ENCODE measurements around the gene BIN1.
A peak's percentile ranks its signal among the peaks of the same experiment; 100 is the strongest.

The BIN1 gene

DNA sequence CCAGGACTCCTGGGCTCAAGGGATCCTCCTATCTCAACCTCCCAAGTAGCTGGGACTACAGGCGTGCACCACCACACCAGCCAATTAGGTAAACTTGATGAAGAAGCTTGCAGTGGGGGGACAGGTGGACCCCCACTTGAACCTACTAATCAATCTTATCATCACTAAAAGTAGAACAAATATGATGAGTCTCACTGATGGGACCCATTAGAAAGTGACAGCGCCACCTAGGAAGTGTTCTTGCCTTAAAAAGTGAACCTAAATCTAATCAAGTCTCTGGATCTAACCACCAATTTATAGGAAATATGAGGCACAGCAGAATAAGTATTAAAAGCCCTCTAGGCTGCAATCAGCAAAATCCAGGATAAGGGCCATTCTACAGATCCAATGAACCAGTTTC is 79.2 kb downstream of the BIN1 start:
- DNase-seq (ENCODE audit: low read depth in 2 of 2): no peak

DNA sequence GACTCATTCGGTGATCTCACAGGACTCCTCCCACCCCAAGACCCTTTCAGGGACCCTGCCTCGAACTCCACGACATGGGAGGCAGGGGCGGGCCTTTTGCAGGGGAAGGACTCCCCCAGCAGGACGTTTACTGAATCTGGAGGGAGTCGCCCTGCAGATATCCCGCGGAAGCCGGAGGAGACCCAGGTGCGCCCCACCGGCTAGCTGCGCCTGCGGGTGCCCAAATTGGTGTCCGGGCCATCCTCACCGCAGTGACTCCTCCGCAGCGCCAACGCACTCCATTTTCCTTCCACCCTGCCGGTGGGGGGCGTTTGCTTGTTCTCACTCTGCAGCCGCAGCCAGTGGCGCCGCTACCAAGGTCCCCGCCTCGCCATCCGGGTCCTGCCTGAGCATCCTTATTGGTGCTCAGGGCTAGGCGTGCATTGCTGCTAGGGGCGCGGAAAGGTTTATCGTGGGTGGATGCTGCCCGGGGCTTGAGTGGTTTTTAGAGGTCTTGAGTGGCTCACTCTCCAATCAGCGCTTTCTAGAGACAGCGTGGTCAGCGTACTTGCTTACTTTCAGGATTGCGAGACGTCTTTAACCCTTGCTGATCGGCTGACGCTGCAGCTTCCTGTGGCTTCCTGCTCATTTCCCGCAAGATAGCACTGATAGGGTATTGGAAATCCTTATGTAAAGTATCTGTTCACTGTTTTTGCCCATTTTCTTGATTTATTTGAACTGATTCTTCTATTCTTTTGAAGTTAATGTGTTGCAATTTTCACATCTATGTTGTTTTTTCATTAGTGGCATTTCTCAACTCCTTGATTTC is 81.4 kb downstream of the BIN1 start:
- peak; percentile 47 to 48 for DNase-seq (ENCODE audit: low read depth in 2 of 2)

DNA sequence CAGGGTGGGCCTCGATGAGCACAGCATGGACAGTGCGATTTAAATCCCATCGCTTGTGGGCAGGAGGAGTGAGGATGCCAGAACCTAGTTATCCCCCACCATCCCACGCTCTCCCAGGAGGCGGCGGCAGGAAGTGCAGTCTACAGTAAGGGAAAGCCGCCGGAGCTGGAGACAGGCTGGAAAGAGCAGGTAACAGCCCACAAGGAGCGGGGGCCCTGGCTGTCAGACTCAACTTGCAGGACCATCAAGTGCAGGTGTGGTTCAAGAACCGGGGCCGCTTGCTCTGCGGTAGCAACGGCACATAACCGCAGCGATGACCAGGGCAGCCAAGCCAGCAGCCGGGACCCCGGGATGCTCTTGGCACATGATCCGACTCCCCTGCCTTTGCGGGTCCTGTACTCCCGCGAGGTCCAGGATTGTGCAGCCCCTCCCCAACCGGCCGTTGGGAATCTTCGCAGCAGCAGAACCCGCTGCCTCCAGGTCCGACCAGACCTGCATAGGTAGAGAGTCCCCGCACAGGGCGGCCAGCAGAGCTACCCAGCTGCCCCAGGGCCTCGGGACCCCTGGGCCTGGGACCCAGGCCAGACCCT is 82.1 kb downstream of the BIN1 start:
- no peak for DNase-seq (ENCODE audit: low read depth in 2 of 2)

- DNase-seq (ENCODE audit: low read depth in 2 of 2): no peak
These were observed 83.5 kb downstream of the BIN1 start for GRCh38 chr2:127023504-127023903.

GRCh38 chr2:127022817-127023216 is 84.1 kb downstream of the BIN1 start:
- DNase-seq (ENCODE audit: low read depth in 2 of 2): no peak

DNA sequence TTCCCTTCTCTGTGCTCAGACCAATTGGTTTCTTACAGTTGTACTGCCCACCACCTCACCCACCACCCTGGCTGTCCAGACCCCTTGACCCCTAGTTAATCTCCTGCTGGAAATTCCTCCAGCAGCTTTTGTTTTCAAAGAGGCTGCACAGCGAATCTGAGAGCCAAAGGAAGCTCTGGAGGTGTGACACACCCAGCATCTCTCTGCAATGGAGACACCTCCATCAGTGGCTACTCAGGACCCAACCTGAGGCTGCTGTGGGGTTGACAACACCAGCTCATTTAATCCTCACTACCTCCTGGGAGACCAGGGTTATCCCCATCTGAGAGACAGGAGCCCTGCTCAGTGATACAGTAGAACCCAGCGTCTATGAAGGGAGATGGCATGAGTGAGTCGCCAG is 86.4 kb downstream of the BIN1 start:
- no peak for DNase-seq (ENCODE audit: low read depth in 2 of 2)

DNA sequence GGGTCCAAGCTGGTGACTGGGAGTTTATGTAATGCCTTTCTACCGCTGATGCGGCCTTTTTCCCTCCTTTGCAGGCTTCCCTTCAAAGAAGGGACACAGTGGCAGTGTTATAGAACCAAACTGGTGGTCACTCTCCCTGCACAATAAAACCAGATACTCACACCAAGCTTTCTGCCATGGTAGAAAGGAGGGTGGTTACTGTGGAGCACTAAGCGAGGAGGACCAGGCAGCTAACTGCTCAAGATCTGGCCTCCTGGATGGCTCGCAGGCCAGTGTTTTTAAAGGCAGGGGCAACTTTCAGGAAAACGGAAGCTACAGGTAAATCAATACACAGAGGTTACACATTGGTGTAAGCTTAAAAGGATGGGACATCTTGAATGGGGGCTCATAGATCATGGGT is 89.4 kb downstream of the BIN1 start:
- no peak for DNase-seq (ENCODE audit: low read depth in 2 of 2)

DNA sequence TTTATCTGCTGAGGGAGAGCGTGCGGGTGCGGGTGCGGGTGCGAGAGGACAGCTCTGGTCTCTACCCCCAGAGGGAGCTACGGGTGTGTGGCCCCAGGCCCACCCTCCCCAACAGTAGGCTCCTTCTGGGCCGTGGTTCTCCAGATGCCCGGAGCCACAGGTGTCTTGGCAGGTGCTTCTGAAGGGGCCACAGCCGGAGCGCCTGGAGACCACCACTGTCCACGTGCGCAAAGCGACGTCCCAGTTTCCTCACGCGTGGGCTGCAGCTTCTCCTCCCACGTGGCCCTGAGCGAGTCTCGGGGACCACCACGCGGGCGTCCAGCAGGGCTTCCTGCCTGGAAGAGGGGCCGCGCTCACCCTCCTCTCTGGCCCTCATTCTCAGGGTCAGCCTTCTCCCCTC is 90.6 kb downstream of the BIN1 start:
- DNase-seq (ENCODE audit: low read depth in 2 of 2): no peak

DNA sequence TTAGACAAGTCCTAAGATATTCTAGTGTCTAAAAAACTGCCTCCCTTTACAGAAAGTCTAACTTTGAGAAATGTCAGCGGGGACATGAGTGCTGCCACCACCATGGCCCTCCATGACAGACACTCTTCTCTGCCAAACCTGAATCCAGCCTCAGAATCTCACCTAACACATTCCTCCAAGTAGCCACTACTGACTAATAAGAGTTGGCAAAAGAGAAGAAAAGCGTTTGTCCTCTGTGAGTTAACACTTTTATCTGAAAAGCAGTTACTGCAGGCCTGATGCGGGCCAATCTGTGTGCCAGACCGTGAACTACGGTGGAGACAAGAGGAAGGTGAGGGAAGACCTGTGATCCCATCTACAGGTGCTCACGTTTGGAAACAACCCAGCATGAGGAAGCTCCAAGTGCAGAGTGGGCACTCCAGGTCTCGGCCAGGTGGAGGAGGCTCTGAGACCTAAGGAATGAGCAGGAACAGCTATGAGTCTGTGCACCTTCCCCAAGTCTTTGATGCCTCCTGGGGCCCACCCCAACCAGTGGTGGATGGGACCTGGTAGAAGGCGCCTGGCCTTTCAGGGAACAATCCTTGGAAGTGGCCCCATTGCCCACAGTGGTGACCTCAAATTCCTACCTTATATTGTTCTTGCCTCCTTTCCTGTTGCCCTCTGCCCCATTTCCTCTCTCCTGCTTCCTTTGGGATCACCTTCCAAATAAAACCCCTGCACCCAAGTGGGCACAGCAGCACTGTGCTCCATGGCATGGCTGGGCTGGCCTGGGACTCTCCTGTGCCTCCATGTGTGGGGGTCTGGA is 91.6 kb downstream of the BIN1 start:
- no peak for DNase-seq (ENCODE audit: low read depth in 2 of 2)

- DNase-seq (ENCODE audit: low read depth in 2 of 2): no peak
These were observed 92.3 kb downstream of the BIN1 start for GRCh38 chr2:127014630-127015029.

- DNase-seq (ENCODE audit: low read depth in 2 of 2): no peak
These were observed 92.7 kb downstream of the BIN1 start for GRCh38 chr2:127014224-127014623.

DNA sequence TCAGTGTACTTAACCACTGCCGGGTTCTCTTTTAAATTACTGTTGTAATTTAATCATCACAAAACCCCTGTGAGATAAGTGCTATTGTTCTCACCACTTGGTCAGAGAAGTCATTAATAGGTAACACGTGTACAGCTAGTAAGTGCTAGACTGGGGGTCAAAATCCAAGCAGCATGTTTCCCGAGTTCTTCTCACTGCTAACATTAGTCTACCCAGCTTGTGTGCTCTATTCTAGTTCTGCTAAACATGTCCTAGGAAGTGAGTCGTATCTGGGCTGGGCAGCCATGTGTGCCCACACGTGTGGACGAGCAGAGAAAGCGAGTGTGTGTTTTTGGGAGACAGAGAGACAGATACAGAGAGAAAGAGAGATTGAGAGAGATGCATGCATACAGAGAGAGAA is 94.1 kb downstream of the BIN1 start:
- no peak for DNase-seq (ENCODE audit: low read depth in 2 of 2)

DNA sequence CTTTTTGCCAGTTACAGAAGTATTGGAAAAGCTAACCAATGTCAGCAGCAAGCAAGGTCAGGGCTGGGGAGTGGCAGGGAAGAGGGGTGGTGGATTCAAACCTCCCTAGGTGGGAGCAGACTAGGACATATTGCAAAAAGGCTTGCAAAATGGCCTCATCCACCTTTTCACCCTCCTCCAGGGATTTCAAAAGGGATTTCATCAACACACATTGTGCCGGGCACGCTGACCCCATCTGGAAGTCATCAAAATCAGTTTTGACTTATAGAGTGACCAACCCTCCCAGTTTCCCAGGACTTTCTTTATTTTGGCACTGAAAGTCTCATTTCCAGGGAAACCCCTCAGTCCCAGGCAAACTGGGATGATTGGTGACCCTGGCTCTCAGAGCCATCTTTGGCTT is 94.7 kb downstream of the BIN1 start:
- no peak for DNase-seq (ENCODE audit: low read depth in 2 of 2)

GRCh38 chr2:127011796-127012195 is 95.2 kb downstream of the BIN1 start:
- no peak for DNase-seq (ENCODE audit: low read depth in 2 of 2)

DNA sequence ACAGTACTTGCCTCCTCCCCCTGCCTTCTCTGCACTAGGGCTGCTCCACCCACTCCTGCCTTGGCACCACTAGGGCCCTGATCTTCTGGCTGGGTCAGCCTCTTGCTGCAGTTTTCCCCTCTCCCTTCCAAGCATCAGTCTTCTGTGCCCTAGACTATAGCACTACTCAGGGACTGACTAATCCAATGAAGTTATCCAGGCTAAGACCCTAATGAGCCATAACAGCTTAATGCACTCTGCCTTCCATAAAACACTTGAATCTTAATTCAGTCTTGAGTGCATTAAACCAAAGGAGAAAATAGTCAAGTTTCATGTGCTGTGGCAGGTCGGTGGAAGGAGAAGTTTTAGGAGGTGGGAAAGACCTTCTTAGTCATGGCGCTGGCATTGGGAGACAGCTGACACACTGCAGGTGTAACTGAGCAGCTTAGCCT is 95.7 kb downstream of the BIN1 start:
- no peak for DNase-seq (ENCODE audit: low read depth in 2 of 2)

- DNase-seq (ENCODE audit: low read depth in 2 of 2): no peak
These were observed 98.5 kb downstream of the BIN1 start for GRCh38 chr2:127008265-127009015.

GRCh38 chr2:127007652-127008051 is 99.3 kb downstream of the BIN1 start:
- DNase-seq (ENCODE audit: low read depth in 2 of 2): no peak

GRCh38 chr2:127006962-127007361 is 100.0 kb downstream of the BIN1 start:
- no peak for DNase-seq (ENCODE audit: low read depth in 2 of 2)

GRCh38 chr2:127004893-127005600 is 101.9 kb downstream of the BIN1 start:
- DNase-seq (ENCODE audit: low read depth in 2 of 2): no peak

DNA sequence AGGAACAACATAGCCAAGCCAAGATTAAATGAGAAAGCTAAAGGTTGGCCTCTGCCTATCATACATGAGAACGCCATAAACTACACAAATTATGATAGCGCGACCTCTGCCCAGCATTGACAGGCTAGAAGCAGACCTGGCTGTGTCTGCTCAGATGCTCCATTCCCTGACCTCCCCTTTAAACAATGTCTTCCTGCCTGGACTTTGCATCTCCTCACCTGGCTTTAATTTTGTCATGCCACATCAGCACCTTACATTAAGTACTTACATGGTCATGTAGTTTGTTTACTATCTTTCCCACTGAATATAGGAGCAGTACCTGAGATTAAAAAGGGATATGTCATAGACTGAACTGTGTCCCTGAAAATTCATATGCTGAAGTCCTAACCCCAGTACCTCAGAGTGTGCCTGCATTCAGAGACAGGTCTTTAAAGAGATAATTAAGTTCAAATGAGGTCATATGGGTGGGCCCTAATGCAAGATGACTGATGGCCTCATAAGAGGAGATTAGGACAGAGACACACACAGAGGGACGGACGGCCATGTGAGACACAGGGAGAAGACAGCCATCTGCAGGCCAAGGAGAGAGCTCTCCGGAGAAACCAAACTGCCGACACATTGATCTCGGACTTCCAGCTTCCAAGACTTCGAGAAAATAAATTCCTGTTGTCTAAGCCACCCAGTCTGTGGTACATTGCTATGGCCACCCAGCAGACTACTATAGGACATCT is 103.7 kb downstream of the BIN1 start:
- DNase-seq (ENCODE audit: low read depth in 2 of 2): no peak

DNA sequence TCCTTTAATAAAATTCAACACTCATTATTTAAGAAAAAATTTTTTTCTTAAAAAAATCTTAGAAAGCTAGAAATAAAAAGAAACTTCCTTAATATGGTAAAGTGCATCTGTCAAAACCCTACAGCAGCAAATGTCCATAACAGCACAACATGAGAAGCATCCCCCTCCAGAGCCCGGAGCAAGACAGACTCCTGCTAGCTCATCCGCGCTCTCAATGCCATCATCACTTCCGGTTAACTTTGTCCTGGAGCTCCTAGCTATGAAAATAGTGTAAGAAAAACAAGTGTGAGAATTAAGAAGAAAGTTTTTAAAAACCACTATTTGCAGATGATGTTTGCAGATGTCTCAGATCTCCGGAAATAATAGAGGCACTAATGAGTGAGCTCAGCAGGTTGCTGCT is 105.2 kb downstream of the BIN1 start:
- DNase-seq (ENCODE audit: low read depth in 2 of 2): no peak
